ENCODE data around the gene ARHGEF18.

ARHGEF18 gene

DNA sequence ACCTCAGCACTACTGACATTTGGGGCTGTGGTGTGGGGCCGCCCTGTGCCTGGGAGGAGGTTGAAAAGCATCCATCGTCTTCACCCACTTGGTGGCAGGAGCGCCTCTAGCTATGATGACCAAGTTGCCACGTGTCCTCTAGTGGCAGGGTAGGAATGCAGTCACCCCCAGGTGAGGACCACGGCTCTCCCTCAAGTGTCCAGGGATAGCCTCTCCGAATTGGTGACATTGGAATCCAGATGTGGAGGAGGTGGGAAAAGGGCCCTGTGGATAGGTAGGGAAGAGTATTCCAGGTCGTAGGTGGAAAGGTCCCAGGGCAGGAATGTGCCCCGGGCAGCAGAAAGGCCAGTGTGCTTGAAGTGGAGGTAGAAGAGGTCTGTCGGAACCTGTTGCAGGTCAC is 37.6 kb downstream of the ARHGEF18 start:
- DNase-seq, result no peak

DNA sequence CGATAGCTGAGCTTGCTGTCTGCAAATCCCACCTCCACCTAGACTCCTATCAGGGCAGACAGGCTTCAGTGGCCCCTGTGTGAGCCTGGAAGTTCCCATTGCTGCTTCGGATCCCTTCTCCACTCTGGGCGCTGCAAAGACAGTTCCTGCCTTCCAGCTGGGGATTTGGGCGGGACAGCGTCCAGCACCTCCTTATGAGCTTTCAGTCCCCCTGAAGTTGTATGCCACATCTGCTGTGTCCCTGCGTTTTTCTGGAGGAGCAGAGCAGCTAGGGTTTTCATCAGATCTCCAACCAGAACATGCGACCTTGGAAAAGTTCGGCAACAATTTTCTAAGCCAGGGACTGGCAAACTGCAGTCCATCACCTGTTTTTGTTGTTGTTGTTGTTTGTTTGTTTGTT is 38.0 kb downstream of the ARHGEF18 start:
- no peak for DNase-seq

DNA sequence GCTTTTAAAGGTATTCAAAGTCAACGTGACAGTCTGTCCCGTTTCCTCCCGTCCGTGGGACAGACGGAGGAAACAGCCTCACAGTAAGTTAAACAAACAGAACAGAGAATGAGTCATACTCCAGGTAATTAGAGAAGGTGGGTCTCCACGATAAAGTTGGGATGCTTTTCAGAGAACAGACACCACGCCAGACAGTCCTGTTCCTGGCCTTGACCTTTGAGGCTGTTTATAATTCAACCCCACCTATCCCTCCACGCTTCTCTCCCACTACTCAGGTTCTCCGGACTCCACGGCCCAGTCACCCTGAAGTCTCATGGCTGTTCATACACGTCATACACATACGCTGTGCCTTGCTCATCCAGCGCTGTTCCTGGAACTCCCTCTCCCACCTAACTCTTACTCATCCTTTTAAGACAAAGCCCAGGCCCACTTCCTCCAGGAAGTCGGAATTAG is 42.5 kb downstream of the ARHGEF18 start:
- no peak for DNase-seq

DNA sequence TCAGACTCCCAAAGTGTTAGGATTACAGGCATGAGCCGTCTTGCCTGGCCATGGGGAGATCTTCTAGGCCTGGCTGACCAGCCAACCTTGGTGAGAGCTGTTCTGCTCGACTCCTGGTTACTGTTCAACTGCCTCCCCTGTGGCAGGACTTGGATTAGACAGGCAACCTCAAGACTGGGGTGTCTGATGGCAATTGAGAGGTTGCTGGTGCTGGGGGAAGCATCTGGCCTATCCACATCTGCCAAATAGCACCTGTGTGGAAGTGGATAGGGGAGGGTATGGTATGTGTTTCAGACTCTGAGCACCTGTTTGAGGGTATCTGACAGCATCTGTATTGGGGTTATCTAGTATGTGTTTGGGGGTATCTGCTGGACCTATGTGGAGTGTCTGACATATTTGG is 44.7 kb downstream of the ARHGEF18 start:
- DNase-seq, result no peak

DNA sequence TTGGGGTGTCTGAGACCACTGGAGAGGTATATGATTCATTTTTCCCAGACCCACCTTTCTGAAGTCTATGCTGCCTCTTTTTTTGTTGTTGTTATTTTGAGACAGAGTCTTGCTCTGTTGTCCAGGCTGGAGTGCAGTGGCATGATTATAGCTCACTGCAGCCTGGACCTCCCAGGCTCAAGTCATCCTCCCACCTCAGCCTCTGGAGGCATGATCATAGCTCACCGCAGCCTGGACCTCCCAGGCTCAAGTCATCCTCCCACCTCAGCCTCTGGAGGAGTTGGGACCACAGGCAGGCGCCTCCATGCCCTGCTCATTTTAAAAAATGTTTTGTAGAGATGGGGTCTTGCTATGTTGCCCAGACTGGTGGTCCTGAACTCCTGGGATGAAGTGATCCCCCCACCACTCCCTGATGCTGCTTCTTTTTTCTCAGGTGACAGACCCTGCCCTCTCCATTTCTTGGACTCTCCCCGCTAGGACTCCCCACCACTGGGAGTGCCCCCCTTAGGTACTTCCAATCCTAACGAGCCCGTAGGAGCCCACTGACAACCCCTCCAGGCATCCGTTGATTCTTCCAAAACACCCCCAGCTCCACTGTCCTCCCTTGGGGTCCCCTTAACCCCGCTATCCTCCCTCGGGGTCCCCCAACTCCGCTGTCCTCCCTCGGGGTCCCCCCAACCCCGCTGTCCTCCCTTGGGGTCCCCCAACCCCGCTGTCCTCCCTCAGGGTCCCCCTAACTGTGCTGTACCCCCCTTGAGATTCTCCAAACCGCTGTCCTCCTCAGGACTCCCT is 45.4 kb downstream of the ARHGEF18 start:
- no peak for DNase-seq

DNA sequence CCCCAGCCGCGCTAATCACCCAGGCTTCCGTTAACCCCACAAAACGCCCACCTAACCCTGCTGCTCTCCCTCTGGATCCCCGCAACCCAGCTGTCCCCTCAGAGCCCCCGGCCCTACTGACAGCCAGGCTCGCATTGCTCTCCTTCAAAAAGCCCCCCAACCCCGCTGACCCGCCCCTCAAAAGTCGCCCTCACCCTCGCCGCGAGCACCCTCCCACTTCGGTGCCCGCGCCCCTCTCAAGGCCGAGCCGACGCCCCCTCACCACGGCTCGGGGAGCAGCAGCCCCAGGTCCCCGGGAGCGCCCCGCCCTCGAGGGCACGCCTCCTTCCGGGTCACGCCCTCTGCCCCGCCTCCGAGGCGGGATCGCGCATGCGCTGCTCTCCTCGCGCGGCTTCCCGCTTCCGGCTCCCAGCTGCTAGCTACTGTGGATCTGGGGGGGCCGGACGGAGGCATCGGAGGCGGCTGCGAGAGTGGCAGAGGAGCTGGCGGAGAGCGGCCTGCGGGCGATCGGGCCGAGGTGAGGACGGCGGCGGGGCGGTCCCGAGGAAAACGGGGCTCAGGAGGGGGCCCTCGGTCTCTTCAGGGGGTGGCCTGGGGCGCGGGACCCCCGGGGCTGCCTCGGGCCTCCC is 46.1 kb downstream of the ARHGEF18 start:
- DNase-seq, result peak; percentile 87

DNA sequence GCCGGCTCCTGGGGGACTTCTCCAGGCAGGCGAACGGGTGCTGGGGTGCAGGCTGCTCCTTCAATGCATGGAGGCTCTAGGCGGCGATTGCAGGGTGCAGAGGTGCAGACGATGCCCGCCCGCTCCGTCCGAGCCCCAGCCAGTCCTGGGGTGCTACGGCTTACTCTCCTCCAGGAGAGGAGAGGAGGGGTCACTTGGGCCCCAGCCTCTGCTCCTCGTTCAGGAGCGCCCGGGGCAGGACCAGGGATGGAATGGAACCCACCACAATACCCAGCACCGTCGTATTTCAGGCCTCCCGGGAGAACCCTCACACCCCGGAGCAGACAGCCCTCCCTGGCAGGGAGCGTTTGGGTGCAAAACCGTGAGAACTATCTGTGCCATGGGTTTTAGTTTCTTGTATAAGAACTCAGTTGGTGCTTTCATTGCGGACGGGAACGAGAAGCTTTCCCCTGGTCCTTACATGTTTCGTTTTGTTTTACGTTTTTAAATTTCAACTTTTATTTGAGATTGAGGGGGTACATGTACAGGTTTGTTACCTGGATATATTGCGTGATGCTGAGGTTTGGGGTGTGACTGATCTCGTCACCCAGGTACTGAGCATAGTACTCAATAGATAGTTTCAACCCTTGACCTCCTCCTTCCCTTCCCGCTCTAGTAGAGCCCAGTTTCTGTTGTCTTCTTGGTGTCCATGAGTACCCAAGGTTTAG is 46.8 kb downstream of the ARHGEF18 start:
- DNase-seq, result no peak

DNA sequence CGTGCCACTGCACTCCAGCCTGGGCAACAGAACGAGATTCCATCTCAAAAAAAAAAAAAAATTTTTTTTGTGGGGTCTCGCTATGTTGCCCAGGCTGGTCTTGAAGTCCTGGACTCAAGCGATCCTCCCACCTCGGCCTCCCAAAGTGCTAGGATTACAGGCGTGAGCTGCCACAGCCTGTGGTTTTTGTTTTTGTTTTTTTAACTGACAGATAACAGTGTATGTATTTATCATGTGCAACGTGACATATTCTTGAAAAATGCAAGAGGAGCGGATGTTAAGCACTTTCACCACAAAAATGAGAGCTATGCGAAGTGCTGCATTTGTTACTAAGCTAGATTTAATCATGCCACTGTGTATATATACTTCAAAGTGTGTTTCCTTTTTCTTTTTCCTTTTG is 49.0 kb downstream of the ARHGEF18 start:
- no peak for DNase-seq
